ENCODE data around the gene BCAN.

GRCh38 chr1:156624814-156625435, 17.0 kb upstream of the BCAN start:
- TF ChIP-seq CTCF (IDR thresholded peaks at IDR 0.05) (no peak), POLR2A (IDR thresholded peaks at IDR 0.05) (no peak)

Measured in adrenal gland (tissue), 5 donors.